Osteocyte (in vitro differentiated cells): Measurements from ENCODE around the gene ABCG4. TPM values are rescaled to one million over a fixed set of nuclear protein-coding genes. Genes with fewer than 3 reads are reported as not detected.
"Not testable (repeated sequence)": the region's sequence is repeated elsewhere in the genome, so short reads cannot be mapped to it uniquely, and the experiment has no call there.

ENCODE experiments used
- DNase-seq: peaks from one replicate; pipeline ENCODE4 v3.0.0; 2021; ENCODE audit warnings: mixed read lengths; ENCODE audit not compliant: unreplicated experiment; ENCODE audit errors: extremely low spot score
- H3K27ac Mint-ChIP-seq: one replicate; pipeline ENCODE4 v1.8.0; 2021; ENCODE audit warnings: mild to moderate bottlenecking, mixed read lengths; ENCODE audit not compliant: unreplicated experiment
- H3K27me3 Mint-ChIP-seq: one replicate; pipeline ENCODE4 v1.8.0; 2021; ENCODE audit warnings: mixed read lengths; ENCODE audit not compliant: unreplicated experiment
- H3K36me3 Mint-ChIP-seq: one replicate; pipeline ENCODE4 v1.8.0; 2021; ENCODE audit warnings: mixed read lengths; ENCODE audit not compliant: unreplicated experiment
- H3K4me1 Mint-ChIP-seq: one replicate; pipeline ENCODE4 v1.8.0; 2021; ENCODE audit warnings: mixed read lengths; ENCODE audit not compliant: unreplicated experiment
- H3K4me3 Mint-ChIP-seq: one replicate; pipeline ENCODE4 v1.8.0; 2021; ENCODE audit warnings: mild to moderate bottlenecking, moderate library complexity, mixed read lengths; ENCODE audit not compliant: unreplicated experiment
- H3K9me3 Mint-ChIP-seq: one replicate; pipeline ENCODE4 v1.8.0; 2021; ENCODE audit warnings: mixed read lengths; ENCODE audit not compliant: unreplicated experiment
- total RNA-seq: library from RNA; stranded (reverse); gene quantifications from 2 replicates; pipeline ENCODE4 v1.2.1, GENCODE V29; 2021
- TF ChIP-seq, protein P1 (sequence below): fragments of 200-600 bp; sonication (generic); IDR thresholded peaks from 2 replicates; pipeline ENCODE4 v1.5.0; 2021; ENCODE audit warnings: antibody characterized with exemption, mild to moderate bottlenecking, moderate library complexity

The ABCG4 gene
- total RNA-seq, 1 donor from 2014 or later, result 0.75 TPM

- peak; percentile 93 for DNase-seq
- no peaks in the 10 kb centered on the region for H3K9me3 Mint-ChIP-seq
- H3K36me3 Mint-ChIP-seq, result peaks cover 14% of the 10 kb centered on the region
- H3K27me3 Mint-ChIP-seq, result no peaks in the 10 kb centered on the region
- TF ChIP-seq, protein P1, sequence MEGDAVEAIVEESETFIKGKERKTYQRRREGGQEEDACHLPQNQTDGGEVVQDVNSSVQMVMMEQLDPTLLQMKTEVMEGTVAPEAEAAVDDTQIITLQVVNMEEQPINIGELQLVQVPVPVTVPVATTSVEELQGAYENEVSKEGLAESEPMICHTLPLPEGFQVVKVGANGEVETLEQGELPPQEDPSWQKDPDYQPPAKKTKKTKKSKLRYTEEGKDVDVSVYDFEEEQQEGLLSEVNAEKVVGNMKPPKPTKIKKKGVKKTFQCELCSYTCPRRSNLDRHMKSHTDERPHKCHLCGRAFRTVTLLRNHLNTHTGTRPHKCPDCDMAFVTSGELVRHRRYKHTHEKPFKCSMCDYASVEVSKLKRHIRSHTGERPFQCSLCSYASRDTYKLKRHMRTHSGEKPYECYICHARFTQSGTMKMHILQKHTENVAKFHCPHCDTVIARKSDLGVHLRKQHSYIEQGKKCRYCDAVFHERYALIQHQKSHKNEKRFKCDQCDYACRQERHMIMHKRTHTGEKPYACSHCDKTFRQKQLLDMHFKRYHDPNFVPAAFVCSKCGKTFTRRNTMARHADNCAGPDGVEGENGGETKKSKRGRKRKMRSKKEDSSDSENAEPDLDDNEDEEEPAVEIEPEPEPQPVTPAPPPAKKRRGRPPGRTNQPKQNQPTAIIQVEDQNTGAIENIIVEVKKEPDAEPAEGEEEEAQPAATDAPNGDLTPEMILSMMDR, result no peak
- H3K27ac Mint-ChIP-seq, result peak within 1 kb of the TSS; percentile 100
- H3K4me3 Mint-ChIP-seq, result peak within 1 kb of the TSS; percentile 97
- peaks cover 39% of the 10 kb centered on the region for H3K4me1 Mint-ChIP-seq
These were observed 47.0 kb upstream of the ABCG4 start, which contains the start of gene DPAGT1 for GRCh38 chr11:119101759-119102423. Gene DPAGT1 (minus strand): TSS chr11:119101853. CDS start chr11:119101655, 198 bp downstream.

GRCh38 chr11:119103161-119103664, 45.6 kb upstream of the ABCG4 start:
- not testable (repeated sequence) for H3K36me3 Mint-ChIP-seq, H3K9me3 Mint-ChIP-seq, DNase-seq, H3K27me3 Mint-ChIP-seq
- peaks cover 41% of the 10 kb centered on the region for H3K4me1 Mint-ChIP-seq
- H3K4me3 Mint-ChIP-seq, result peak overlapping the region; percentile 97
- H3K27ac Mint-ChIP-seq, result peak overlapping the region; percentile 100

DNA sequence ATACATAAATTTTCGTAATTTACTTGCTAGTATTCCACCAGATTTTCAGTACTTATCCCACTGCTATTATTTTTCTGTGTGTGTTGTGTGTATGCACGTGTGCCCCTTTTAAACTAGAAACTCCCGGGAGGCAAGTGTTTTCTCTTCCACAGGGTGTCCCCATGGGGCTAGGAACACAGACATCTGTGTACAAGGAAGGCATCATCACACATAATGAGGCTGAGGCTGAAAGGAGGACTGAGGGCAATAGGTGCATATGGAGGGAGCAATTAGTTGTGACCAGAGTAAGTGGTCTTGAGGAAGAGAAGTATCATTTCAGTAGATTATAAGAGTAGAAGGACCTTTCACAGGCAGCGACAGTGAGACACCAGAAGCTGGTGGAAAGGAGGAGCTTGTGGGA, 45.1 kb upstream of the ABCG4 start:
- H3K4me3 Mint-ChIP-seq, result peak overlapping the region; percentile 35
- H3K36me3 Mint-ChIP-seq, result no peaks in the 10 kb centered on the region
- H3K4me1 Mint-ChIP-seq, result peaks cover 46% of the 10 kb centered on the region
- no peak for DNase-seq
- no peaks in the 10 kb centered on the region for H3K9me3 Mint-ChIP-seq
- TF ChIP-seq, protein P1, result no peak
- H3K27ac Mint-ChIP-seq, result peak overlapping the region; percentile 53
- no peaks in the 10 kb centered on the region for H3K27me3 Mint-ChIP-seq

DNA sequence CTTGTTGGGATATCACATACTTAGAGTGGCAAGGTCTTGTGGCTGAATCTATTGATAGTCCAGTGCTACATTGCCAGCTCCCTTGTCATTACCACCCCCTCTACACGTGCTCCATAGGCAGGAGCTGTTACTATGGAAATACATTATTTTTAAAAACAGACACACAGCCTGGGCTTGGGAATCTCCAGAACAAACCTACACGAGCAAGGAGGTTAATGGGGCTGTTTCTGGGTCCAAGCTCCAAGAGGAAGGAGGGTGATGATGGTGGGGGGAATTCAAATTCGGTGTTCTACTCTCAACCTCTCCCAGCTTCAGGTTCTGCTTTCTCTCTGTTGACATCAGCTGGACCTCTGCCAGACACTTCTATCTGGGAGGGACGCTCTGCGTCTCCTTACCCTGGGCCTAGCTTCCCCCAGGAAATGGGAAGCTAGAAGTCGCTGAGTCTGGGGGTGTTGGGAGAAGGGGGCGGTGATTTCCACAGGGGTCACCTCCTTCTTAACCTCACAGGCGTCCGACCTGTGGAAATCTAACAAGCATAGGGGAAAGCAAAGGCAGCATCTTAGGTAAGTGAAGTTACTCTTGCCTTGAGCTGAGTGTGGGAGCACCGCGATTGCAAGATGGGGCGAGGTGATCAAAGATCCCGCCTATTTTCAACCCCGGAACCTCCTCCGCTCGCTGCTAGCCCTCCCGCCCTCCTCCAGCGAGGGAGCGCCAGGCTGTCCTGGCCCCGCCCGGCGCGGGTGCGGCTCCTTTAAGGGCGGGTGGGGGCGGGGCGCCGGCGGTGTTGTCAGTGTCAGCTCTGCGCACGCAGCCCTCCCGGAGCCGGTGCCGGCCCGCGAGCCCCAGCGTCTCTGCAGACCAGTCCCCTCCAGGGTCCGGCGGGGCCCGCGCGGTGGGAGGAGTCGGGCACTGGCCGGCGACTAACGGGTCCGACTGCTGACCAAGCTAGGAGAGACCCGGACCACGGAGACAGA, 42.0 kb upstream of the ABCG4 start, which contains the start of gene C2CD2L:
TSS of gene C2CD2L (plus strand) at position 781 of the 974 bp plus-strand sequence. CDS start 398 bp downstream, outside the sequence.
- Mint-ChIP-seq H3K27ac (peak within 1 kb of the TSS; percentile 95), H3K9me3 (no peaks in the 10 kb centered on the region), H3K4me3 (peak within 1 kb of the TSS; percentile 84), H3K36me3 (peaks cover 9% of the 10 kb centered on the region), H3K4me1 (peaks cover 44% of the 10 kb centered on the region), H3K27me3 (no peaks in the 10 kb centered on the region)
- peak; percentile 95 for DNase-seq
- TF ChIP-seq, protein P1, result no peak

DNA sequence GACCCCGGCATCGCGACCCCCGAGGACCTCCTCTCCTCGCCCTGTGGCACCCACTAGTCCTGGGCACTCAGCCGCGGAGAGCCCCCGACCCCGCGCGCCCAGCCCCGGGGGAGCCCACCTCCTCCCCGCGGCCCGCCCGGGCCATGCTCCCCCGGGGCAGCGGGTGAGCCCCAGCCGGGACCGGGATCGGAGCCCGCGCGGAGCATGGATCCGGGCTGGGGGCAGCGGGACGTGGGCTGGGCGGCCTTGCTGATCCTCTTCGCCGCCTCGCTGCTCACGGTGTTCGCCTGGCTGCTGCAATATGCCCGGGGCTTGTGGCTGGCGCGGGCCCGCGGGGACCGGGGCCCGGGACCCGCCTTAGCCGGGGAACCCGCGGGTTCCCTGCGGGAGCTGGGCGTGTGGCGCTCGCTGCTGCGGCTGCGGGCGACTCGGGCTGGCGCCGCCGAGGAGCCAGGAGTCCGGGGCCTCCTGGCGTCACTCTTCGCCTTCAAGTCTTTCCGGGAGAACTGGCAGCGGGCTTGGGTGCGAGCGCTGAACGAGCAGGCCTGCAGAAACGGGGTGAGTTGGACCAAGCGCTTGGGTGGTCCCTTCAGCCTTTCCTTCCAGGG, 41.2 kb upstream of the ABCG4 start:
- H3K27ac Mint-ChIP-seq, result peak overlapping the region; percentile 82
- no peak for DNase-seq
- peak overlapping the region; percentile 84 for H3K4me3 Mint-ChIP-seq
- H3K9me3 Mint-ChIP-seq, result no peaks in the 10 kb centered on the region
- H3K36me3 Mint-ChIP-seq, result peaks cover 11% of the 10 kb centered on the region
- H3K27me3 Mint-ChIP-seq, result no peaks in the 10 kb centered on the region
- H3K4me1 Mint-ChIP-seq, result peaks cover 41% of the 10 kb centered on the region
- TF ChIP-seq, protein P1, result no peak
